SK-N-SH (cell line): ENCODE measurements around the gene NF2. TPM values are rescaled to one million over a fixed set of nuclear protein-coding genes. Genes with fewer than 3 reads are reported as not detected.

Experiments used
- CTCF ChIA-PET: fragments of 300-600, 350-600 bp; formaldehyde crosslinking; extraction: SDS; loops from one replicate; lab custom pipeline; 2021; lab: Yijun Ruan, JAX
- POLR2A ChIA-PET: fragments of 350-600 bp; sonication (Branson Sonifier 250); formaldehyde crosslinking; extraction: SDS; loops from one replicate; lab custom pipeline; 2020; ENCODE audit warnings: antibody characterized with exemption, inconsistent platforms; lab: Yijun Ruan, JAX
- DNase-seq: peaks from one replicate; pipeline ENCODE4 v3.0.0; 2012
- H2AFZ ChIP-seq: fragments of 200-600 bp; sonication (generic); 2 replicates; pipeline ENCODE4 v1.8.1; 2016; ENCODE audit warnings: antibody characterized with exemption, mild to moderate bottlenecking, low read depth
- H3F3A ChIP-seq: fragments of 200-600 bp; sonication (generic); replicated peaks from 2 replicates; pipeline ENCODE3; 2016; ENCODE audit warnings: antibody characterized with exemption, mild to moderate bottlenecking; ENCODE audit not compliant: insufficient read depth
- H3K27ac ChIP-seq, 2 experiments: fragments of 200-500 bp in 1 of 2; fragments of 200-600 bp in 1 of 2; sonication (Bioruptor generic) in 1 of 2; sonication (generic), shearing (Covaris generic) in 1 of 2; 2 replicates each; pipeline versions ENCODE4 v1.5.1 to v1.6.1; 2014 to 2016; ENCODE audit warnings: low read depth in 2 of 2, inconsistent platforms in 1 of 2, low read length in 1 of 2, mild to moderate bottlenecking in 1 of 2, mixed read lengths in 1 of 2
- H3K27me3 ChIP-seq: fragments of 200-600 bp; sonication (generic), shearing (Covaris generic); 2 replicates; pipeline ENCODE4 v1.6.1; 2016; ENCODE audit warnings: mixed run types; ENCODE audit not compliant: insufficient read depth
- H3K36me3 ChIP-seq, 2 experiments: fragments of 200-500 bp in 1 of 2; fragments of 200-600 bp in 1 of 2; sonication (Bioruptor generic) in 1 of 2; sonication (generic) in 1 of 2; replicated peaks in 1 of 2; 2 replicates each; pipeline versions ENCODE3 to v1.5.1; 2014 to 2016; ENCODE audit warnings: low read length in 1 of 2, mild to moderate bottlenecking in 1 of 2; ENCODE audit not compliant: insufficient read depth in 2 of 2, control insufficient read depth in 1 of 2
- H3K4me1 ChIP-seq, 2 experiments: fragments of 200-500 bp in 1 of 2; fragments of 200-600 bp in 1 of 2; sonication (Bioruptor generic) in 1 of 2; sonication (generic), shearing (Covaris generic) in 1 of 2; 2 replicates each; pipeline versions ENCODE4 v1.5.1 to v1.6.1; 2014 to 2016; ENCODE audit warnings: low read depth in 1 of 2, low read length in 1 of 2, mixed run types in 1 of 2; ENCODE audit not compliant: insufficient read depth in 2 of 2, control insufficient read depth in 1 of 2
- H3K4me2 ChIP-seq: fragments of 200-600 bp; sonication (generic), shearing (Covaris generic); 2 replicates; pipeline ENCODE4 v1.6.1; 2017; ENCODE audit warnings: mixed run types
- H3K4me3 ChIP-seq, 2 experiments: fragments of 200-500 bp in 1 of 2; fragments of 200-600 bp in 1 of 2; sonication (Bioruptor generic) in 1 of 2; sonication (generic), shearing (Covaris generic) in 1 of 2; 2 replicates each; pipeline versions ENCODE4 v1.5.1 to v1.8.1; 2014 to 2016; ENCODE audit warnings: low read depth in 2 of 2, inconsistent platforms in 1 of 2, low read length in 1 of 2, mild to moderate bottlenecking in 1 of 2, mixed read lengths in 1 of 2, moderate library complexity in 1 of 2
- H3K79me2 ChIP-seq: fragments of 200-600 bp; sonication (generic); 2 replicates; pipeline ENCODE4 v1.8.1; 2017; ENCODE audit warnings: mild to moderate bottlenecking; ENCODE audit not compliant: insufficient read depth
- H3K9ac ChIP-seq: fragments of 200-600 bp; sonication (generic); 2 replicates; pipeline ENCODE4 v1.6.1; 2017; ENCODE audit warnings: mixed run types
- H3K9me2 ChIP-seq: fragments of 200-600 bp; sonication (generic); 2 replicates; pipeline ENCODE4 v1.6.1; 2017; ENCODE audit warnings: mixed run types
- H3K9me3 ChIP-seq: fragments of 200-600 bp; sonication (generic); 2 replicates; pipeline ENCODE4 v1.6.1; 2017; ENCODE audit warnings: mixed run types, mild to moderate bottlenecking, moderate library complexity
- H4K20me1 ChIP-seq: fragments of 200-600 bp; sonication (generic); 2 replicates; pipeline ENCODE4 v1.6.1; 2017; ENCODE audit warnings: mild to moderate bottlenecking, mixed run types; ENCODE audit not compliant: insufficient read depth
- CHD2 ChIP-seq: fragments of 150-350 bp; IDR thresholded peaks from 2 replicates; pipeline ENCODE4 v1.6.1; 2018; ENCODE audit warnings: low read length; ENCODE audit not compliant: partially characterized antibody
- EZH2phosphoT487 ChIP-seq: fragments of 200-600 bp; sonication (generic); IDR thresholded peaks from 2 replicates; pipeline ENCODE4 v1.6.1; 2017; ENCODE audit warnings: low read depth, mixed run types, mild to moderate bottlenecking, antibody characterized with exemption, moderate library complexity, borderline replicate concordance
- FOSL2 ChIP-seq: IDR thresholded peaks from 2 replicates; pipeline ENCODE4 v1.4.0; 2012; ENCODE audit warnings: low read depth, mild to moderate bottlenecking, moderate library complexity, borderline replicate concordance
- FOXJ3 ChIP-seq: sonication (generic); formaldehyde crosslinking; IDR thresholded peaks from 2 replicates; pipeline ENCODE4 v1.5.1; 2020; ENCODE audit warnings: mild to moderate bottlenecking, missing genetic modification reagents
- FOXM1 ChIP-seq: IDR thresholded peaks from 2 replicates; pipeline ENCODE4 v1.4.0; 2012; ENCODE audit warnings: low read depth, mild to moderate bottlenecking
- GABPA ChIP-seq: IDR thresholded peaks from 2 replicates; pipeline ENCODE4 v1.4.0; 2012; ENCODE audit warnings: low read depth, mild to moderate bottlenecking
- GATA2 ChIP-seq: sonication (generic); formaldehyde crosslinking; IDR thresholded peaks from 2 replicates; pipeline ENCODE4 v1.5.0; 2020; ENCODE audit warnings: mild to moderate bottlenecking, missing genetic modification reagents
- MEF2A ChIP-seq: IDR thresholded peaks from 2 replicates; pipeline ENCODE4 v1.4.0; 2012; ENCODE audit warnings: low read depth, borderline replicate concordance
- NFIC ChIP-seq: IDR thresholded peaks from 2 replicates; pipeline ENCODE4 v1.4.0; 2012; ENCODE audit warnings: borderline replicate concordance
- POLR2AphosphoS5 ChIP-seq: IDR thresholded peaks from 2 replicates; pipeline ENCODE4 v1.6.1; 2012; ENCODE audit warnings: low read depth, low read length
- RAD21 ChIP-seq: IDR thresholded peaks from 2 replicates; pipeline ENCODE4 v1.6.1; 2012; ENCODE audit warnings: mild to moderate bottlenecking, low read length
- RCOR1 ChIP-seq: fragments of 150-350 bp; IDR thresholded peaks from 2 replicates; pipeline ENCODE4 v1.6.1; 2017; ENCODE audit warnings: antibody characterized with exemption, low read length
- SIN3A ChIP-seq: IDR thresholded peaks from 2 replicates; pipeline ENCODE4 v1.6.1; 2012; ENCODE audit warnings: low read depth, mild to moderate bottlenecking, low read length, moderate library complexity, borderline replicate concordance
- SMC3 ChIP-seq: IDR thresholded peaks from 2 replicates; pipeline ENCODE4 v1.6.1; 2012; ENCODE audit warnings: low read depth, low read length, improper control_type of control experiment
- TCF12 ChIP-seq: IDR thresholded peaks from 2 replicates; pipeline ENCODE4 v1.4.0; 2012
- WGBS: methylation state at CpG from one replicate; pipeline ENCODE4 v1.1.6; 2017; ENCODE audit warnings: low lambda C conversion rate; 5-methylcytosine and 5-hydroxymethylcytosine counted together
- polyA plus RNA-seq, 3 experiments: library from polyadenylated mRNA; depleted of rRNA; stranded (reverse); fragments of >200 nt; gene quantifications; 2 replicates each; pipeline ENCODE4 v1.2.3, GENCODE V29; 2012
- TF ChIP-seq, protein P1 (sequence below): IDR thresholded peaks from 2 replicates; pipeline ENCODE4 v1.4.0; 2012; ENCODE audit warnings: low read depth, borderline replicate concordance
- TF ChIP-seq, protein P2 (sequence below): fragments of 150-350 bp; IDR thresholded peaks from 2 replicates; pipeline ENCODE4 v1.6.1; 2016; ENCODE audit warnings: mild to moderate bottlenecking, low read depth, low read length
- TF ChIP-seq, protein P3 (sequence below): IDR thresholded peaks from 2 replicates; pipeline ENCODE4; 2012
- TF ChIP-seq, protein P4 (sequence below): IDR thresholded peaks from 2 replicates; pipeline ENCODE4 v1.4.0; 2012; ENCODE audit warnings: low read depth

NF2 gene
- polyA plus RNA-seq, 1 of the 3 experiments (the other 2 are of a cell fraction): 44.1 TPM

DNA sequence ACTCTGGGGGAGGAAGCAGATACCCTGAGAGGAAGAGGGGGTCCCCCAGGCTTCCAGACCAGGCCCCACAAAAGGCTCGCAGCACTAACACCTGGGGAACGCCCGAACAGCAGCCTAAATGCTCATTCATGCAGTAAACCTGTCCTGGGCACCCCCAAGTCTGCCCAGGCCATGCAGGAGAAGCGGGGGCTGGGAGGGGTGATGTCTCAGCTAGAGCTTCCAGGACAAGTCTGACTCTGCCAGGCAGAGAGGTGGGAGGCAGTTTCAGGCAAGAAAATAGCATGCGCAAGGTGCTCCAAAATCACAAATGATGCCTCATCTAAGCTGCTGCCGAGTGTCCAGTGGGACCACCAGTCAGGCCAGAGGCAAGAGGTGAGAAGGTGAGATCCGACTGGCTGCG lies 131.0 kb downstream of the NF2 start:
- no peaks in the 10 kb centered on the region for H4K20me1 ChIP-seq
- WGBS: 100% methylated on average over 2 of the region's 8 CpGs
- CTCF ChIA-PET: interaction anchor here (0.9 to 3.9 kb wide), 6 partner anchors 23 to 354 kb away, joined by 3 to 20 read pairs (median 6); no protein-coding TSS in a partner anchor

DNA sequence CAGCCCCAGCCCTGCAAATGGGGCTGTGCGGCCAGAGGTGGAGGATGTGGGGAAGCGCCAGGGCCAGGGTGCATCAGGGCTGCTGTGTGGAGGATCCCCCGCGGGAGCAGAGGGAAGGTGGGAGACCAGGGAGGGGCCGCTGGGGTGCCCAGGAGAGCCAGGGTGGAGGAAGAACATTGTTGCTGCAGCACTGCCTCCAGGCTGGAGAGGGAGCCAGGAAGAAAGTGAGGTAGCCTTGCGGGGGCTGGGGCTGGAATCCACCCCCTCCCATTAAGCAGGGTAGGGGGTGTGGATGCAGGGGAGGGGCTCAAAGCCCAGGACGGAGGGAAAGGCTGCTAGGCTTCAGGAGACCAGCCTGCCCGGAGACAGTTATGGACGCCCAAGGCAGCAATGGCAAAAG lies 131.4 kb downstream of the NF2 start:
- CTCF ChIA-PET: interaction anchor here (0.9 to 3.9 kb wide), 3 partner anchors 45 to 354 kb away, joined by 3 to 20 read pairs (median 3); no protein-coding TSS in a partner anchor
- POLR2A ChIA-PET: no interaction called here
- 76% methylated on average over 7 of the region's 9 CpGs for WGBS

More for the DNA sequence above, 131.0 kb downstream of the NF2 start:
- H3F3A ChIP-seq: no peaks in the 10 kb centered on the region
- peak overlapping the region in 1 of 2 experiments; percentile 78; a peak in 2 of 4 replicates for H3K27ac ChIP-seq
- no peaks in the 10 kb centered on the region for H3K79me2 ChIP-seq
- no peak for TF ChIP-seq FOSL2
- TF ChIP-seq FOXJ3: no peak
- no peak for DNase-seq
- H3K4me1 ChIP-seq: peaks cover 0 to 30% of the 10 kb centered on the region in 2 experiments; a peak in 1 of 4 replicates
- no peak overlapping the region for H3K9ac ChIP-seq
- H3K4me2 ChIP-seq: no peak overlapping the region
- H3K9me3 ChIP-seq: no peaks in the 10 kb centered on the region
- H3K36me3 ChIP-seq: peaks cover 0 to 2% of the 10 kb centered on the region in 2 experiments
- H2AFZ ChIP-seq: no peak overlapping the region
- no peaks in the 10 kb centered on the region for H3K27me3 ChIP-seq
- no peak overlapping the region for H3K4me3 ChIP-seq
- H3K9me2 ChIP-seq: no peaks in the 10 kb centered on the region
- POLR2A ChIA-PET: interaction anchor here (1.6 kb wide), 1 partner anchor 12 kb away, joined by 9 read pairs; no protein-coding TSS in a partner anchor

More for the DNA sequence above, 131.4 kb downstream of the NF2 start:
- Histone ChIP-seq H3K36me3 (peaks cover 0 to 2% of the 10 kb centered on the region in 2 experiments), H3F3A (no peaks in the 10 kb centered on the region), H3K4me2 (no peak overlapping the region), H3K4me1 (peaks cover 0 to 30% of the 10 kb centered on the region in 2 experiments; a peak in 1 of 4 replicates), H3K27ac (no peak overlapping the region; a peak in 1 of 4 replicates), H3K9me2 (no peaks in the 10 kb centered on the region), H2AFZ (no peak overlapping the region), H3K9me3 (no peaks in the 10 kb centered on the region), H3K27me3 (no peaks in the 10 kb centered on the region), H3K9ac (no peak overlapping the region), H4K20me1 (no peaks in the 10 kb centered on the region), H3K79me2 (no peaks in the 10 kb centered on the region), H3K4me3 (no peak overlapping the region)
- DNase-seq: no peak
- TF ChIP-seq GABPA: no peak
- TF ChIP-seq, protein P1, sequence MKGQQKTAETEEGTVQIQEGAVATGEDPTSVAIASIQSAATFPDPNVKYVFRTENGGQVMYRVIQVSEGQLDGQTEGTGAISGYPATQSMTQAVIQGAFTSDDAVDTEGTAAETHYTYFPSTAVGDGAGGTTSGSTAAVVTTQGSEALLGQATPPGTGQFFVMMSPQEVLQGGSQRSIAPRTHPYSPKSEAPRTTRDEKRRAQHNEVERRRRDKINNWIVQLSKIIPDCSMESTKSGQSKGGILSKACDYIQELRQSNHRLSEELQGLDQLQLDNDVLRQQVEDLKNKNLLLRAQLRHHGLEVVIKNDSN: no peak
- no peak for TF ChIP-seq SMC3
- TF ChIP-seq RAD21: no peak
- no peak for TF ChIP-seq EZH2phosphoT487
- TF ChIP-seq, protein P2, sequence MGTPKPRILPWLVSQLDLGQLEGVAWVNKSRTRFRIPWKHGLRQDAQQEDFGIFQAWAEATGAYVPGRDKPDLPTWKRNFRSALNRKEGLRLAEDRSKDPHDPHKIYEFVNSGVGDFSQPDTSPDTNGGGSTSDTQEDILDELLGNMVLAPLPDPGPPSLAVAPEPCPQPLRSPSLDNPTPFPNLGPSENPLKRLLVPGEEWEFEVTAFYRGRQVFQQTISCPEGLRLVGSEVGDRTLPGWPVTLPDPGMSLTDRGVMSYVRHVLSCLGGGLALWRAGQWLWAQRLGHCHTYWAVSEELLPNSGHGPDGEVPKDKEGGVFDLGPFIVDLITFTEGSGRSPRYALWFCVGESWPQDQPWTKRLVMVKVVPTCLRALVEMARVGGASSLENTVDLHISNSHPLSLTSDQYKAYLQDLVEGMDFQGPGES: no peak
- TF ChIP-seq FOXJ3: no peak
- TF ChIP-seq FOXM1: no peak
- no peak for TF ChIP-seq MEF2A
- no peak for TF ChIP-seq POLR2AphosphoS5
- TF ChIP-seq RCOR1: no peak
- no peak for TF ChIP-seq CHD2
- TF ChIP-seq, protein P3, sequence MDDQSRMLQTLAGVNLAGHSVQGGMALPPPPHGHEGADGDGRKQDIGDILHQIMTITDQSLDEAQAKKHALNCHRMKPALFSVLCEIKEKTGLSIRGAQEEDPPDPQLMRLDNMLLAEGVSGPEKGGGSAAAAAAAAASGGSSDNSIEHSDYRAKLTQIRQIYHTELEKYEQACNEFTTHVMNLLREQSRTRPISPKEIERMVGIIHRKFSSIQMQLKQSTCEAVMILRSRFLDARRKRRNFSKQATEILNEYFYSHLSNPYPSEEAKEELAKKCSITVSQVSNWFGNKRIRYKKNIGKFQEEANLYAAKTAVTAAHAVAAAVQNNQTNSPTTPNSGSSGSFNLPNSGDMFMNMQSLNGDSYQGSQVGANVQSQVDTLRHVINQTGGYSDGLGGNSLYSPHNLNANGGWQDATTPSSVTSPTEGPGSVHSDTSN: no peak
- TF ChIP-seq, protein P4, sequence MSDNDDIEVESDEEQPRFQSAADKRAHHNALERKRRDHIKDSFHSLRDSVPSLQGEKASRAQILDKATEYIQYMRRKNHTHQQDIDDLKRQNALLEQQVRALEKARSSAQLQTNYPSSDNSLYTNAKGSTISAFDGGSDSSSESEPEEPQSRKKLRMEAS: no peak
- no peak for TF ChIP-seq GATA2 (CRISPR knock-in tag)
- TF ChIP-seq SIN3A: no peak
- TF ChIP-seq TCF12: no peak
- TF ChIP-seq NFIC: no peak
